Liver (tissue), 3 donors: ENCODE data around the gene GOLGA6L24.
"Not testable (repeated sequence)": the region's sequence is repeated elsewhere in the genome, so short reads cannot be mapped to it uniquely, and the experiment has no call there.

Source experiments
- GABPA ChIP-seq, 2 donors: IDR thresholded peaks in 1 of 2; conservative IDR thresholded peaks in 1 of 2; 2 replicates each; pipeline ENCODE4 v1.6.1; 2016; ENCODE audit warnings: antibody characterized with exemption in 2 of 2, mild to moderate bottlenecking in 1 of 2, moderate library complexity in 1 of 2
- JUND ChIP-seq, 2 donors: IDR thresholded peaks; 2 replicates each; pipeline ENCODE4 v1.6.1; 2016; ENCODE audit warnings: antibody characterized with exemption in 2 of 2
- RAD21 ChIP-seq, 2 donors: IDR thresholded peaks; 2 replicates each; pipeline ENCODE4 v1.6.1; 2016; ENCODE audit warnings: antibody characterized with exemption in 2 of 2, mild to moderate bottlenecking in 2 of 2
- SP1 ChIP-seq: IDR thresholded peaks from 2 replicates; pipeline ENCODE4 v1.6.1; 2018; ENCODE audit warnings: antibody characterized with exemption, mild to moderate bottlenecking
- TF ChIP-seq, protein P1 (sequence below): fragments of 150-350 bp; IDR thresholded peaks from 2 replicates; pipeline ENCODE4 v1.5.1; 2017; ENCODE audit warnings: improper control_type of control experiment, low read depth, low read length; ENCODE audit not compliant: missing input control
- TF ChIP-seq, protein P2 (sequence below): IDR thresholded peaks from 2 replicates; pipeline ENCODE4 v1.6.1; 2016; ENCODE audit warnings: antibody characterized with exemption
- TF ChIP-seq, protein P3 (sequence below): IDR thresholded peaks from 2 replicates; pipeline ENCODE4 v1.6.1; 2016; ENCODE audit warnings: antibody characterized with exemption
- donor health status: healthy.
- donor health status: healthy.

DNA sequence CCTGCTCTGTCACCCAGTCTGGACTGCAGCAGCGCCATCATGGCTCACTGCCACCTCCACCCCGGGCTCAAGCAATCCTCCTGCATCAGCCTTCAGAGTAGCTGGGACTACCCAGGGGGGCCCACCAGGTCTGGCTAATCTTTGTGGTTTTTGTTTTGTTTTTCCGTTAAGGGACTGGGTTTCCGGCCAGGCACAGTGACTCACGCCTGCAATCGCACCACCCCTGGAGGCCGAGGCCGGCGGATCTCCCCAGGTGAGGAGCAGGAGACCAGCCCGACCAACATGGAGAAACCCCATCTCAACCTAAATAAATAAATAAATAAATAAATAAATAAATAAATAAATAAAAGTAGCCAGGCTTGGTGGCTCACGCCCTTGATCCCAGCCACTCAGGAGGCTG is 38.1 kb upstream of the GOLGA6L24 start:
- TF ChIP-seq, protein P1, sequence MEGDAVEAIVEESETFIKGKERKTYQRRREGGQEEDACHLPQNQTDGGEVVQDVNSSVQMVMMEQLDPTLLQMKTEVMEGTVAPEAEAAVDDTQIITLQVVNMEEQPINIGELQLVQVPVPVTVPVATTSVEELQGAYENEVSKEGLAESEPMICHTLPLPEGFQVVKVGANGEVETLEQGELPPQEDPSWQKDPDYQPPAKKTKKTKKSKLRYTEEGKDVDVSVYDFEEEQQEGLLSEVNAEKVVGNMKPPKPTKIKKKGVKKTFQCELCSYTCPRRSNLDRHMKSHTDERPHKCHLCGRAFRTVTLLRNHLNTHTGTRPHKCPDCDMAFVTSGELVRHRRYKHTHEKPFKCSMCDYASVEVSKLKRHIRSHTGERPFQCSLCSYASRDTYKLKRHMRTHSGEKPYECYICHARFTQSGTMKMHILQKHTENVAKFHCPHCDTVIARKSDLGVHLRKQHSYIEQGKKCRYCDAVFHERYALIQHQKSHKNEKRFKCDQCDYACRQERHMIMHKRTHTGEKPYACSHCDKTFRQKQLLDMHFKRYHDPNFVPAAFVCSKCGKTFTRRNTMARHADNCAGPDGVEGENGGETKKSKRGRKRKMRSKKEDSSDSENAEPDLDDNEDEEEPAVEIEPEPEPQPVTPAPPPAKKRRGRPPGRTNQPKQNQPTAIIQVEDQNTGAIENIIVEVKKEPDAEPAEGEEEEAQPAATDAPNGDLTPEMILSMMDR, result not testable (repeated sequence)
- not testable (repeated sequence) for TF ChIP-seq RAD21 (IDR thresholded peaks at IDR 0.05); GABPA (IDR thresholded peaks at IDR 0.05 in 1 of 2, conservative IDR thresholded peaks at IDR 0.05 in 1 of 2); SP1; JUND (IDR thresholded peaks at IDR 0.05)
- TF ChIP-seq, protein P2, sequence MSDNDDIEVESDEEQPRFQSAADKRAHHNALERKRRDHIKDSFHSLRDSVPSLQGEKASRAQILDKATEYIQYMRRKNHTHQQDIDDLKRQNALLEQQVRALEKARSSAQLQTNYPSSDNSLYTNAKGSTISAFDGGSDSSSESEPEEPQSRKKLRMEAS, result not testable (repeated sequence)
- TF ChIP-seq, protein P3, sequence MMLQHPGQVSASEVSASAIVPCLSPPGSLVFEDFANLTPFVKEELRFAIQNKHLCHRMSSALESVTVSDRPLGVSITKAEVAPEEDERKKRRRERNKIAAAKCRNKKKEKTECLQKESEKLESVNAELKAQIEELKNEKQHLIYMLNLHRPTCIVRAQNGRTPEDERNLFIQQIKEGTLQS, result not testable (repeated sequence)
